OCI-LY3 (cell line): Measurements from ENCODE around the gene SLC6A11.

Source experiments
- H2AFZ ChIP-seq: fragments of 200-600, 300-600 bp; shearing (Covaris generic); 2 replicates; pipeline ENCODE4 v1.6.0; 2014; ENCODE audit warnings: antibody characterized with exemption, low read depth, low read length
- H3K27ac ChIP-seq: fragments of 200-600, 300-600 bp; sonication (generic); 2 replicates; pipeline ENCODE4 v1.5.1; 2014; ENCODE audit warnings: mild to moderate bottlenecking, low read length, moderate library complexity, mixed read lengths
- H3K27me3 ChIP-seq: fragments of 200-600, 300-600 bp; sonication (generic); 2 replicates; pipeline ENCODE4 v1.6.1; 2014; ENCODE audit warnings: low read depth, low read length, mixed read lengths
- H3K36me3 ChIP-seq: fragments of 200-600, 300-600 bp; sonication (generic); replicated peaks from 2 replicates; pipeline ENCODE3; 2014; ENCODE audit warnings: low read depth, low read length, mixed read lengths
- H3K4me1 ChIP-seq: fragments of 300-600, 200-600 bp; sonication (generic); 2 replicates; pipeline ENCODE4 v1.6.1; 2014; ENCODE audit warnings: low read length, mixed read lengths
- H3K4me2 ChIP-seq: fragments of 200-600, 300-600 bp; sonication (generic); 2 replicates; pipeline ENCODE4 v1.6.1; 2014; ENCODE audit warnings: low read length, mixed read lengths
- H3K4me3 ChIP-seq: fragments of 300-600, 200-600 bp; sonication (generic); 2 replicates; pipeline ENCODE4 v1.5.1; 2014; ENCODE audit warnings: antibody characterized with exemption, mild to moderate bottlenecking, low read length, moderate library complexity
- H3K79me2 ChIP-seq: fragments of 300-600, 200-600 bp; shearing (Covaris generic); 2 replicates; pipeline ENCODE4 v1.6.1; 2014; ENCODE audit warnings: mild to moderate bottlenecking, low read length, mixed read lengths
- H3K9ac ChIP-seq: fragments of 300-600, 200-600 bp; shearing (Covaris generic); 2 replicates; pipeline ENCODE4 v1.6.0; 2014; ENCODE audit warnings: mild to moderate bottlenecking, low read length, moderate library complexity
- H3K9me3 ChIP-seq: fragments of 200-600, 300-600 bp; shearing (Covaris generic); 2 replicates; pipeline ENCODE4 v1.6.1; 2014; ENCODE audit warnings: low read length, mixed read lengths; ENCODE audit not compliant: insufficient read depth
- H4K20me1 ChIP-seq: fragments of 200-600, 300-600 bp; sonication (generic); 2 replicates; pipeline ENCODE4 v1.6.1; 2016; ENCODE audit warnings: low read length, mixed read lengths; ENCODE audit not compliant: insufficient read depth
- EZH2phosphoT487 ChIP-seq: fragments of 200-600 bp; shearing (Covaris generic); IDR thresholded peaks from 2 replicates; pipeline ENCODE4 v1.6.1; 2018; ENCODE audit warnings: antibody characterized with exemption, mixed run types, low read depth
- TF ChIP-seq, protein P1 (sequence below): fragments of 200-600, 300-600 bp; sonication (generic); IDR thresholded peaks from 2 replicates; pipeline ENCODE4 v1.5.1; 2014; ENCODE audit warnings: antibody characterized with exemption, low read length, low read depth

The SLC6A11 gene

GRCh38 chr3:10933021-10933420 is 117.0 kb downstream of the SLC6A11 start:
- H3K36me3 ChIP-seq = no peaks in the 10 kb centered on the region
- no peak overlapping the region for H3K27ac ChIP-seq
- no peaks in the 10 kb centered on the region for H3K4me1 ChIP-seq
- 0 out of 2 replicates have a peak, but pooled peaks cover 2% of the 10 kb centered on the region for H3K27me3 ChIP-seq
- H3K9me3 ChIP-seq = no peaks in the 10 kb centered on the region
- H3K9ac ChIP-seq = no peak overlapping the region
- no peak overlapping the region for H3K4me2 ChIP-seq
- no peak for TF ChIP-seq EZH2phosphoT487
- TF ChIP-seq, protein P1, sequence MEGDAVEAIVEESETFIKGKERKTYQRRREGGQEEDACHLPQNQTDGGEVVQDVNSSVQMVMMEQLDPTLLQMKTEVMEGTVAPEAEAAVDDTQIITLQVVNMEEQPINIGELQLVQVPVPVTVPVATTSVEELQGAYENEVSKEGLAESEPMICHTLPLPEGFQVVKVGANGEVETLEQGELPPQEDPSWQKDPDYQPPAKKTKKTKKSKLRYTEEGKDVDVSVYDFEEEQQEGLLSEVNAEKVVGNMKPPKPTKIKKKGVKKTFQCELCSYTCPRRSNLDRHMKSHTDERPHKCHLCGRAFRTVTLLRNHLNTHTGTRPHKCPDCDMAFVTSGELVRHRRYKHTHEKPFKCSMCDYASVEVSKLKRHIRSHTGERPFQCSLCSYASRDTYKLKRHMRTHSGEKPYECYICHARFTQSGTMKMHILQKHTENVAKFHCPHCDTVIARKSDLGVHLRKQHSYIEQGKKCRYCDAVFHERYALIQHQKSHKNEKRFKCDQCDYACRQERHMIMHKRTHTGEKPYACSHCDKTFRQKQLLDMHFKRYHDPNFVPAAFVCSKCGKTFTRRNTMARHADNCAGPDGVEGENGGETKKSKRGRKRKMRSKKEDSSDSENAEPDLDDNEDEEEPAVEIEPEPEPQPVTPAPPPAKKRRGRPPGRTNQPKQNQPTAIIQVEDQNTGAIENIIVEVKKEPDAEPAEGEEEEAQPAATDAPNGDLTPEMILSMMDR = no peak
- H4K20me1 ChIP-seq = no peaks in the 10 kb centered on the region
- no peak overlapping the region for H2AFZ ChIP-seq
- no peaks in the 10 kb centered on the region for H3K79me2 ChIP-seq
- H3K4me3 ChIP-seq = no peak overlapping the region

- H3K9me3 ChIP-seq = no peaks in the 10 kb centered on the region
- H3K79me2 ChIP-seq = no peaks in the 10 kb centered on the region
- no peak overlapping the region for H3K27ac ChIP-seq
- no peak overlapping the region for H2AFZ ChIP-seq
- TF ChIP-seq, protein P1 = no peak
- TF ChIP-seq EZH2phosphoT487 = no peak
- no peaks in the 10 kb centered on the region for H4K20me1 ChIP-seq
- H3K9ac ChIP-seq = no peak overlapping the region
- H3K4me2 ChIP-seq = no peak overlapping the region
- H3K4me3 ChIP-seq = no peak overlapping the region
- no peaks in the 10 kb centered on the region for H3K36me3 ChIP-seq
- no peaks in the 10 kb centered on the region for H3K4me1 ChIP-seq
- 0 out of 2 replicates have a peak, but pooled peaks cover 2% of the 10 kb centered on the region for H3K27me3 ChIP-seq
Measured at GRCh38 chr3:10933470-10933804, 117.4 kb downstream of the SLC6A11 start.

DNA sequence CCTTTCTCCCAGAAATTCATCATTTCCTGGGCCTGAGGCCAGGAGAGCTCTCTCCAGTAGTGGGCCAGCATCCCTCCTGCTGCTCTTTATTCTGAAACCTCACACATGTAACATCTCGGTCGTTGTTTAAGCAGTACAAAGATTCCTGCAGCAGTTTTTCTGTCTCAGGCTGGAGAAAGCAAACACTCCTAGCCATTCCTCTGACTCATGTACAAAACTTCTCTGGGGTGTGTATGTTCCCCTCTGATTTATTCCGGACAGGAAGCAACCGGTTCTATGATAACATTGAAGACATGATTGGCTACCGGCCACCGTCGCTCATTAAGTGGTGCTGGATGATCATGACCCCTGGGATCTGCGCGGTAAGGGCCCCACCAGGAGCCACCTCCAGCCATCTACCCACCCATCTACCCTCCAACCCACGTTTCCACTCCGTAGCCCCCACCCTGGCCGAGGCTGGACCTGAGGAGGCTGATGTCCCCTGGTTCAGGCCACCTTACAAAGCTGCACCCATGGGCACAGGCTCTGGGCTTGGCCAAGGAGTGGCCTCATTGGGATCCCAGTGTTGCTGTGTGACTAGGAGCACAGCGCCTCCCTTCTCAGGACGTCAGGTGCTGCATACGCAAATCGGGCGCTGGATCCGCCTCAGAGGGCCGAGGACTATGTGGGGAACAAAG is 117.9 kb downstream of the SLC6A11 start:
- no peak for TF ChIP-seq EZH2phosphoT487
- TF ChIP-seq, protein P1 = no peak
- no peak overlapping the region for H2AFZ ChIP-seq
- H3K36me3 ChIP-seq = no peaks in the 10 kb centered on the region
- no peak overlapping the region for H3K4me3 ChIP-seq
- H3K9ac ChIP-seq = no peak overlapping the region
- no peaks in the 10 kb centered on the region for H3K4me1 ChIP-seq
- 0 out of 2 replicates have a peak, but pooled peaks cover 2% of the 10 kb centered on the region for H3K27me3 ChIP-seq
- H3K4me2 ChIP-seq = no peak overlapping the region
- no peaks in the 10 kb centered on the region for H3K9me3 ChIP-seq
- H4K20me1 ChIP-seq = no peaks in the 10 kb centered on the region
- no peaks in the 10 kb centered on the region for H3K79me2 ChIP-seq
- H3K27ac ChIP-seq = no peak overlapping the region

DNA sequence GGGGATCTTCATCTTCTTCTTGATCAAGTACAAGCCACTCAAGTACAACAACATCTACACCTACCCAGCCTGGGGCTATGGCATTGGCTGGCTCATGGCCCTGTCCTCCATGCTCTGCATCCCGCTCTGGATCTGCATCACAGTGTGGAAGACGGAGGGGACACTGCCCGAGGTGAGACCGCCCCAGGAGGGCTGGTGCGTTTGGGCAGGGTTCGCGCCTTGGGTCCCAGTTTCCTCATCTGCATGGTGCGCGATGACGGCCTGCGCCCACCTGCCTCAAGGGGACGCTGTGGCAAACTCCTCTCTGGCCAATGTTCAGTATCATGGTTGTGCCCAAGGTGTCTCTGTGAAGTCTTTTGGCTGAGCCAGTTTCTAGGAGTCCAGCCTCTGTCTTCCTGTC is 119.0 kb downstream of the SLC6A11 start:
- Histone ChIP-seq H4K20me1 (no peaks in the 10 kb centered on the region), H3K79me2 (no peaks in the 10 kb centered on the region), H3K4me2 (no peak overlapping the region), H3K27ac (no peak overlapping the region), H3K4me1 (no peaks in the 10 kb centered on the region), H3K27me3 (0 out of 2 replicates have a peak, but pooled peaks cover 2% of the 10 kb centered on the region), H3K9ac (no peak overlapping the region), H3K36me3 (no peaks in the 10 kb centered on the region), H3K9me3 (no peaks in the 10 kb centered on the region), H2AFZ (no peak overlapping the region), H3K4me3 (no peak overlapping the region)
- TF ChIP-seq EZH2phosphoT487 = no peak
- TF ChIP-seq, protein P1 = no peak
